ENCODE measurements around the gene TMEM109.
"Not testable (repeated sequence)": the region's sequence is repeated elsewhere in the genome, so short reads cannot be mapped to it uniquely, and the experiment has no call there.

Gene TMEM109

DNA sequence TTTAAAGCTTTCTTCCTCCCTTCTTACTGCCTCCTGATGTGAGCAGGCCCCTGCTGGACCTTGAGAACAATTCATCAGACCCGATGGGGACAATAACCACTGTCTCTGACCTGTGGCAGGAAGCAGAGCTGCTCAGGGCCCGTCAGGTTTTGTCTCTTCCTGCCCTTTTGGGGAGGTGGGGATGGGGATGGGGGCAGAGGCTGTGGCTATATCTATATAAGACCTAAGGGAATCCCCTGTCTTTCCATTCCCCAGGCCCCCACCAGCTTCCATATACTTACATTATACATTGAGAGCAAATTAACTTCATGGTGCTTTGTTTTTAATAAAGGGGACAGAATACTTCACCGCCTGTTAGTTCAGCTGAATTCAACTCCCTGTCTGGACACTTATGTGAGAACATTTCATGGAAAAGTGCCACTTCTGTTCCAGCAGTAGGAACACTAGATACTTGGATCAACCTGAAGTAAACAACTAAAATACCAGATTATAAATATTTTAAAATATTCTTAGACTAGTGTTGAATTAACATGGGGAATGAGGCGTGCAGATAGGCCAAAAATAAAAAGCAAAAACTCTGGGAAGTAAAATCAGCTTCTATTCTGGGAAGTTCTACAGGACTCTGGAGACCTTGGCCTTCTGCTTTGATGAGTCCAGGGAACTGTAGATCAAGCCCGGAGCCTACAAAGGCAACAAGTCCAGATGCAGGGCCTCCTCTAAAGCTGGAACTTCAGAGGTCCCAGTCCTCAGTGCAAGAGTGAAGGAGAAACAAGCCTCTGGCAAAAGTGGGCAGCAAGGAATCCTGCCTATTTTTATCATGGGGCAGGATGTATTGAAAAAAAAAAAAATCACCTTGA lies 35.5 kb upstream of the TMEM109 start:
- DNase-seq = no peak

DNA sequence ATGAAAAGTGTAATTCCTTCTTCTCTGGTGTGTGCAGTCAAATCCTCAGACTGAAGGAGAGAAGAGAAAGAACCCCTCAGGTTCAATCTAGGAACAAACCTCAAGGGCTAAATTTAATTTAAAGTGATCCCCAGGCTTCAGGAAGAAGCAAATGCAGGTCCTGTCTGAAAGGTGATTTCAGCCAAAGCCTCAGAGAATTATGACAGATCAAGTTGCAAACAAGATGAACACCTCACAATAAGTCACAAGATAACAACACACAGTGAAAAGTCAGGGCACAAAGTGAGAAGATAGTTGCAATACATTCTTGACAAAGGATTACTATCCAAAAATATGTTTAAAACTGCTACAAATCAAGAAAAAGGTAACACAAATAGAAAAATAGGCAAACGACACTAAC lies 34.9 kb upstream of the TMEM109 start:
- DNase-seq = no peak

DNA sequence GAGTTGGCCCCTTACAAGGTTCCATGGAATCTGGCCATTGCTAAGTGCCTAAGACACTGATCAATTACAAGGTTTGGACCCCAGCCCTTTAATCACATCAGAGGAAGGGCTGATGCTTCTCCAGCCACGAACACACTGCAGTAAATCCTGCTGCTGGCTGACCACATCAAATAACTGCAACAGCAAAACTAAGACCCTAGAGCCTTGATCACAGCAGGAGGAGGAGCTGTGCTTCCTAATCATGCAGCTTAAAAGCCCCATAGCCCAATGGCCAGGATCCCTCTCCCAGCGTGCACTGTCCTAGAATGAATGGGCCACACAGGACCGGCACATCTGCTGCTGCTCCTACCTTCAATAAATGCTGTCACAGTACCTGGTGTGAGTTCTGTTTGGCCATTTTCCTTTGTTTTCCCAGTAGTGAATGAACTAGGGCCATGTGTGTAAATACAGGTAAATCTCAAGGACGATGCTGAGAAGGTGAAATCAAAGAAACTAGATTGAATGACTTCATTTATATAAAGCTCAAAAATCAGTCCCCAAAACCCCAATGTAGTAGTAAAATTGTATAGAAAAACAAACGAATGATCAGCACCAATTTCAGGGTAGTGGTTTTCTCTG lies 33.9 kb upstream of the TMEM109 start:
- no peak for DNase-seq

DNA sequence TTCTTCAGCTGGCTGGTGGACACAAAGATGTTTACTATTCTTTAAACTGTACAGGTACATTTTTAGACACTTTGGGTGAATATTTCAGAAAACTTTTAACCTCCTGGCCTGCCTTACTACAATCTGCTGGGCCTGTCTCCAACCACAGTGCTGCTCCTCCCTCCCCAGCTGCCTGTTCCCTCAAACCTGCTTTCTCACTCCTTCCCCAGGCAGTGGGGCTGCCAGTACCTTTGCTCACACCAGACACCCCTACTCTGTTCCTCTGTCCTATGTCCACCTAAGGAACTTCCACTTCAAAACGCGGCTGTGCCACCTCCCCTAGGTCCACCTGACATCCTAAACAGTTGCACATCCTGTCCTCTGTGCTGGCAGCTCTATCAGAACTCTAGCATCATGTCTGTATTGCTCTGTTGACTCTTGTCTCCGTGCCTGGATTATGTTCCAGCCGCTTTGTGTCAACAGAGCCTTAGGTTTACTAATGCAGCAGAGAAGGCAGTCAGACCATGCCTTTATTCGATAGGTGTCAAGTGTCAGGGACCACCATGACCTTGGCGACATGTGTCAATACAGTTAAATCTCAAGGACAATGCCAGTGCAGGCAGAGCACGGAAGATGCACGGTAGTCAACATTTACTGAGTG lies 33.2 kb upstream of the TMEM109 start:
- no peak for DNase-seq

DNA sequence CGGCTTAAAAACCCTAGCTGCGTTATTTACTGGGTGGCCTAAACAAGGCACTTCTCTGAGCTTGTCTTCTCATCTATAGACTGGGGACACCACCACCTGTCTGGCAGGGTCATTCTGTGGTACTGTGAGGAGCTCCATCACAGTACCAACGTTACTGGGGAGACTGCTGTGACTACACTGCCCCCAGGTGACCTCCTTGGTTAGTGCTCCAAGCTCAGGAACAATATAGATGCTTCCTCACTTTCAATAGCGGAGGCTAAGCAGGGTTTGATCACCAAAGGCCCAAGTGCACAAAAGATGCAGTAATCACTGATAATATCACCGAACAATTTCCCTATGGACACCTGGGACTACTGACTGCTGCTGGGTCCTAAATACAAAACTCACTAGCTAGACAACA lies 26.4 kb upstream of the TMEM109 start:
- peak; percentile 45 for DNase-seq

DNA sequence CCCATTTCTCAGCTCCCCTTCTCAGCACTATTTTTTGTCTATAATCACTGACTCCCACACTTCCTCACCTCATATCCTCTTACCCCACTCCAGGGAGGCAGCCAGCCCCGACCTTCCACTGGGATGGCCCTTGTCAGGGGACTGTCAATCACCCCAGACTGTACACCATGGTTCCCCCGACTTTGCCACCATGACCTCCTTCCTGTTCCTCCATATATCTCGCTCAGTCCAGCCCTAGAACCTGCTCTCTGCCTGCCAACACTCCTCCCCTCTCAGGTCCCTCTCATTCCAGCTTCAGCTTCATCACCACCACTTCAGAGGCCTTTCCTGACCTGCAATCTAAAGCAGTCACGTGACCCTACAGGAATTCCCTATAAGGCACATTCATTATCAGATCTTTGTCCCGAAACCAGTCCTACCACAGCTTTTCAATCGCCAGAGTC lies 24.1 kb upstream of the TMEM109 start:
- DNase-seq = no peak

DNA sequence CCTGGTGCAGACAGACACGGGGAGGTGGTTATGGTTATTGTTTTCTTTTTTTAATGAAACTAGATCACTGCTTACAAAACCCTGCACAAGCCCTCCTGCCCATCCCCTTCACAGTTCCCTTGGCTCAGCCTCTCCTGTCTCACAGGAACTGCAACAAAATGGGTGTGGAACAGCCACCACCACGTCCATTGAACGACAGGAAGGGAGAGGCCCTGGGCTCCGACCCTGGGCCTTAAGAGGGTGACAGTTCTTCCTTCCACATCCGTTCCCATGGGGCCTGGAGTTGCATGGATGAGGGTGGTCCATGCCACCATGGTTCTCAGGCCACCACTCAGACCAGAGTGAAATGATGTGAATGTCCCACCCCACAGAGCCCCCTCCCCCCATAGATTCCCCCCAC lies 23.3 kb upstream of the TMEM109 start:
- DNase-seq = no peak

DNA sequence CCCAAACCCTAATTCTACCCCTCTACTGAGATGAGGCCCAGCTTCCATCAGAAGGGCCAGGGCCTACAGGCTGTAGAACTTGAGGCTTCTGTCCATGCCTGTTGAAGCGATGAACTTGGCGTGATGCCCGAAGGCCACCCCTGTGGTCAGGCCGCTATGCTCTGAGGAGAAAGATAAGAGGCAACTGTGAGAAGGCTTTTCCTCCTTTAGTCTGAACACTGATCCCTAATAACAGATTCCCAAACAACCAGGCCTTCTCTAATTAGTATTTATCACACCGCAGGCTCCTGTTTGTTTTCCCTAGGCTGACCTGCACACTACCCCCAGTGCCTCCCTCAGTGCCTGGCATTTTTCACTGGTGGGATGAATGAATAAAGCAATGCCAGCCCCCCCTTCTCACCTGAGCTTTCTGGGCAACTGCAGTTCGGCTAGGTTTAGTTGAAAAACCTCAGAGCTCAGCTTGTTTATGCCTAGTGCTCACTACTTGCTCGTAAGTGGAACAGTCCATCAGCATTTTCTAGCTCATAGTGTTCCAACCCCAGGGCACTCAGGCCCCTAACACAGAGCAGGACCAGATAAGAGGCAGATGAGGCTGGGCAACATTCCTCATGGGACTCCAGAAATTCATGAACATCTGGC lies 22.7 kb upstream of the TMEM109 start:
- DNase-seq = no peak

DNA sequence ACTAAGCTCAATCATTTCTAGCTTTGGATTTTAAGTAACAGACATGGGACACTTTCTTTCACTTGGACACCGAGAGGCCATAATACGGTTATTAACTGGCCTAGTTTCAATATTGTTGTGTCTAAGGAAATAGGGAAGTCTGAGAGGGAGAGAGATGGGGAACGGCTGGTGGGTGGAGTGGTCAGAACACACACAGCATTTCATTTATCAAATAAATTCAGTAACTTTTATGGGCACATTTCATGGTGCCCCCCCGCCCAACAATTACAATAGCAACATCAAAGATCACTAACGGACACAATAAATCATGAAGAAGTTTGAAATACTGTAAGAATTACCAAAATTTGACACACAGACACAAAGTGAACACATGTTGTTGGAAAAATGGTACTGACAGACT lies 18.3 kb upstream of the TMEM109 start:
- DNase-seq = no peak

DNA sequence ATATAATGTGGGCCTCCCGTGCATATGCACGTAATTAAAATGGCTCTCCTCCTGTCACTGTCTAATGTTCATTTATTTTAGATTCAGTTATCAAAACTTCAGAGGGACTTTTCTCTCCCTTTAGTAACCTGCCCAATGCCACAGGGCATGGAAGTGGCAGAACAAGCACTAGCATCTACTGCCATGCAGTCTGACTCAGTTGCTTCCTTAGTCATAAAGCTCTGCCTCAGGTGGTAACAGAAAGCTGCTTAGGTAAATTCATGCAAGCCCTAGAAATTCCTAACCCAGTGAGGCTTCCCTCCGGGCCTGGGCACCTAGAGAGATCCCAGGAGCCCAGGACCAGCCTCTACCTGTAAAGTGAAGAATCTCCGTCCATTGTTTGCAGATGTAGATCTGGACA lies 16.5 kb upstream of the TMEM109 start:
- no peak for DNase-seq

DNA sequence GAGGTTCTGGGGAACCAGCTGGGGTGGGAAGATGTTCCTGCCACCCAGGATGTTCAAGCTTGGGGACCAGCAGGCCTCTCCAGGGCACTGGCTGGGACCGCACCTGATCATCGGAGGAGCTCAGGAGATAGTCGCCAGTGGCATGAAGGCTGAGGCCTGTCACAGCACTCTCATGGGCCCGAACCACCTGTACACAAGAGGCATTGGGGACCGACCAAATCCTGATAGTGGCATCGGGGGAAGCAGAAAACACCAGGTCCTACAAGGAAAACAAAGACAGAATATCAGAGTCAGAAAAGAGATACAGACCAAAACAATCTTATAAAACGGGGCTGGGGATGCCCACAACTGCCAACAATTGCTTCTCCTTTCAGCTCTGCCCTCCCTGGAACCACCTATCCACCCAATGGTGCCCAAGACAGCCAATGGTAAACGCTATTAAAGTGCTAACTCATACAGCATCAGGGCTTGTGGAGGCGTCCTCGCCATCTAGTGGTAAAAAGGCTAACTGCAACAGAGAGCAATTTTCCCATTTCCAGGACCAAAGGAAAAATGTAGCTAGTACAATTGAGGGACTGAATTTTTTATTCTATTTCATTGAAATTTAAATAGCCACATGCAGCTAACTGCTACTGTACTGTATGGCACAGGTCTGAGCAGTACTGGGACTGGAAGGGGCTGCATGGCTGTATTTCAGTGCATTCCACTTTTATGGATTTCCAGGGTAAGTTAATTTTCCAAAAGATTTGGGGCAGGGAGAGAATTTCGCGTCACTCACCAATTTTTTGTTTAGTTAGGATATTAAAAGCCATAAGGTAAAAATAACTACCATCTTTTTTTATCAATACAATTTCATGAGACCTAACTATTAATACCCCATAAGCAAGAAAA lies 14.7 kb upstream of the TMEM109 start:
- DNase-seq = peak; percentile 67

DNA sequence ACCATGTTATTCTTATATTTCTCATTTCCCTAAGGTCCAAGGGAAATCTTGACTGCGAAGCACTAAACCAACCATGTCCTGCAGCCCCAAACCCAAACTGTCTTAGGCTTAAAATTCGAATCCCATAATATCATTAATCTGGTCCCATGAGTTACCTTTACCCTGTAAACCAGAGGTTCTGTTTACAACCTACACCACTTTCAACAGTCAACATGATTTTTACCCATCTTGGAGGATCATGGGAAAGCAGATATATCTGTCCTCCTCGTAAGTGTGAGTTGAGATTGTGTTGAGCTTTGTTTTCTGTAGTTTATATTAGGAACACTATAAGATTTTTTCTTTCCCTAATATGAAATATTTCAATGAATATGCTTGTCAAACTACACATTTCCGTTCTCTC lies 14.0 kb upstream of the TMEM109 start:
- no peak for DNase-seq

DNA sequence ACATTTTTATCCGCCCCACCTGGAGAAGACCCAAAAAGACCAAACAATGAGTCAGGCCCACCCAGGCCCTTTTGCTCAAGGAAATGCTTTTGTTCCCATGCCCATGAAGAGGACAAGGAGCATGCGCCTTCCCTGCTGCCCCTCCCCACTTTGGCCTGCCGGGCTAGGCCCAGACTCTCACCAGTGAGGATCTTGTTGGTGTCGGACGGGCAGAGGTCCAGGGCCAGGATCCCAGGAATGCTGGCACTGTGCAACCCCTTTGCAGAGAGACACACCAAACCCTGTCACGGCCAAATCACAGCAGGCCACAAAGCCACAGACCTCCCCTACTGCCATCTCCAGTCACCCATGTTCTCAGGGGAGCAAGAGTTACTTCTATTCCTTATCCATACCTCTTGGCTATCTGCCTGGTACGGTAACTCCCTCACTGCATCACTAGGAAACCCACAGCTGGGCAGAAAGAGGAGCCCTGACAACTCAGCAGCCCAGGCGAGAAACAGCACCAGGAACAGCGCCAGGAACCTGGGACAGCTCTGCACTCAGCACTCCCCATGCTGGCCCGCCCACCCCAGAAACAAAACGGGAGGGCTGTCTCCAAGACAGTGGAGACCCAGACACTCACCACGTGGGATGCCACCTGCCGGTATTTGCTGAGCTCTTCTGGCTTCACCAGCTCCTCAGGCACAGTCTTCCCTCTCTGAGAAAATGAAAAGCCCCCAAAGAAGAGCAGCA lies 13.1 kb upstream of the TMEM109 start:
- DNase-seq = no peak

DNA sequence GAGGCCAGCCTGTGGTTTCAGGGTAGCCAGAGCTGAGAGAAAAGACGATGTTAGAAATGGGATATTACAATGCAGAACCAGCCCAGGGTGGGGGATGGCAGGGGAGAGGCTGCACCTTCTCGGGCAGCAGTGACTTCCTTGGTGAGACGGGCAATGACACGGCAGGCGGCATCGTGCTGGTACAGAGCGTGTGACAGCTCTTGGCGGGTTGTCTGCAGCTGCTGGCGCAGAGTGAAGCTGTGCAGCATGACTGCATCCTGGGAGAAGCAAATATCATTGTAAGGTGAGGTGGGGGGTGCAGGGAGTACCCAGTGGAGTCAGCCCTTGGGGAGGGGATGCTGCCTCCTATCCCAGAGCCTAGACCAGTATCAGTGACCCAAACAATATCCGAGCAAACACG lies 11.3 kb upstream of the TMEM109 start:
- no peak for DNase-seq

DNA sequence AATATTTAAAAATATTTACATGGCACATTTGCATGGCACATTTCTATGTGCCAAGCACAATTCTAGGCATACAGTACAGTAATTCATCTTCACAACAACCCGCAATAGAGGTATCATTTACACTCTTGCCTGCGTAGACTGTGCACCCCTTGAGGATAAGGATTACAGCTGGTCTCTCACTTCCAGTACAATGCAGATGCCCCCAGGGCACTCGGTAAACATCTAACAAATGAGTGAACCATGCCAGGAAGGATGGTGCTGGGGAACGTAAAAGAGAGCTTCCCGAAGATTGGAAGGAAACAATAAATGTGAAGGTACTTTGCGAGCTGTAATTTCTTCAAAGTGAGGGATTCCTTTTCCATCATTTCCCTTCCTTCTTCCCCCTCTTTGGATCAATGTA lies 8.9 kb upstream of the TMEM109 start:
- no peak for DNase-seq

DNA sequence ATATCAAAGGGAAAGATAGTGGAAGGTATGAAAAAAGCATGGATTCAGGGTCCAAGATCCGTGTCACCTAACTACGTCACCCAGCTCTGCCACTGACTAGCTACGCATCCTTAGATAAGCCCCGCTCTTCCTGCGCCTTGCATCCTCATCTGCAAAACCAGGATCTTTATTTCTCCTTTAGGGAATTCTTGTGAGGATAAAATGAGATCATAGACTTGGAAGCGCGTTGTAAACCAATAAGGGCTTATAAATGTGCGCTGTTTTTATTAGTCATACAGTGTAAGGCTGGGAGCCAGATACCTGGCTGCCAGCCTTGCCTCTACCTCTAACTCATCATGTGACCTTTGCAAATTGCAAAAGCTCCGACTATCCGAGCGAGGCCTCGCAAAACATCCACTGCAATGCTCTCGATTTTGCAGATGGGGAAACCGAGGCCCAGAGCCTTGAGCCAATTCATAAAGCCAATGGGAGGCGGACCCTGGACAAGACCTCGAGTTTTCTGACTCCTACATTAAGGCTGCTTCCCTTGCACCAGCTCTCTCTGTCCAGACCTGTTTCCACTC lies 8.3 kb upstream of the TMEM109 start:
- DNase-seq = peak; percentile 46

DNA sequence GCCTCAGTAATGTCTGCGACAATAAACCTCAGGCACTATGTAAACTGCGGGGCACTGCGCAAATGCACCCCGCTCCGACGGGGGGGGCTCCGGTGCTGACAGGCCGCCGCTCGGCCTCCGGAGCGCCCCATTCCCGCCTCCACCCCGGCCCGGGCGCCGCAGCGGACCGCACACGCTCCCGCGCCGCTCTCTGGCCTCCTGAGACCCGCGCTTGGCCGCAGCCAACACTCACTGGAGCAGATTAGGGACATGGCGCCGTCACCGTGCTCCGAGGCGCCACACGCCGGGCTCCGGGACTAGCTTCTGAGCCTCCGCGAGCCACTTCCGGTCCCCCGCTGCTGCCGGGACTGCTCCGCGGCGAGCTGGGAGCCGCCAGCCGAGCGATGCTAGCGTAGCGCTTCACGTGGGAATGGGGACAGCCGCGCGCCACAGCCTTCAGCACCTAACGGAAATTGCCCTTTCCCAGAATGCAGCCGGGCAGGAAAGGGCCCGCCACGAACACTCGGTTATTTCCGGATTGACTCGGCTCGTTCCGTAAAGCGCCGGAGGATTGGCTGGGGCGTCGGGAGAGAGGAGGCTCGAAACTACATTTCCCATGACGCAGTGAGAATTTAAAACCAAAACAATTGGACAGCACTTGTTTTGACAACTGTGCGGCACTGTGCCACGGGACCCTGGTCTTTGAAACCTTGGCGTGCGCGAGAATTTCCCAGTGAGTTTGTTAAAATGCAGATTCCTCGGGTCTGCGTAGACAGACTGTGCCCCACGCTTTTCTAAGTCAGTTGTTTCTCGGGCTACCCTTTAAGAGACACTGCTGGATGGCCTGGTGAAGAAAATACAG lies 7.6 kb upstream of the TMEM109 start, which contains the start of gene PRPF19:
Gene PRPF19 (minus strand): TSS at position 454 of the 841 bp plus-strand sequence. CDS start 203 bp downstream, at position 251.
- peak; percentile 97 for DNase-seq

DNA sequence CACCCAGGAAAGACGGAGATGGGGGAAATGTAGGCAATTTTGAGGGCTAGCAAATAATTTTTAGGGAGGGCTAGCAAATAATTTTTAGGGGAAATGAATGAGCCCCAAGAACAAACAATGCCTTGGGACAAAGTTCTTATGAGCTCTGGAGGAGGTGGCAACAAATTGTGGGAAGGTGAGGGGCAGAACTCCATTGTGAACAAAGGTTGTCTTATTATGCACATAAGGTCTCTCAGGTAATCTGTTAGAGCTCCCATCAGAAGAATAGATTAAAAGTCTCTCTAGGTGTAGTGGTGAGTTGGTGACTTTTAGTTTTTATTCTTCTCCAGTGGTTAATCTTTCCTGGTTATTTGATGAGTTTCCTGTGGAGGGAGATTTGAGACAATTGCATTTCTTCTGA lies 5.2 kb upstream of the TMEM109 start:
- DNase-seq = no peak

DNA sequence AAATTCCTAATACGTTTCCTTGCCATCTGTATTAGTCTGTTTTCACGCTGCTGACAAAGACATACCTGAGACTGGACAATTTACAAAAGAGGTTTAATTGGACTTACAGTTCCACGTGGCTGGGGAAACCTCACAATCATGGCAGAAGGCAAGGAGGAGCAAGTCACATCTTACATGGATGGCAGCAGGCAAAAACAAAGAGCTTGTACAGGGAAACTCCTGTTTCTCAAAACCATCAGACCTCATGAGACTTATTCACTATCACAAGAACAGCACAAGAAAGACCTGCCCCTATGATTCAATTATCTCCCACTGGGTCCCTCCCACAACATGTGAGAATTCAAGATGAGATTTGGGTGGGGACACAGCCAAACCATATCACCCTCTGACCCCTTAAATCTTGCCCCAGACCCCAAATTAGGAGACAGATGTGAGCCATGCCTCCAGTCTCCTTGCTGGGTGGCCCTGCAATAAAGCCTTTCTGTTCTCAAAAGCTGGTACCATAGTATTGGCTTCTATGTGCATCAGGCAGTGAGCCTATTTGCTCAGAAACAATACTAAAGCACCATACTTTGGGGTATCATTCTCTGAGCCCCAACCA lies 4.2 kb upstream of the TMEM109 start:
- DNase-seq = not testable (repeated sequence)

DNA sequence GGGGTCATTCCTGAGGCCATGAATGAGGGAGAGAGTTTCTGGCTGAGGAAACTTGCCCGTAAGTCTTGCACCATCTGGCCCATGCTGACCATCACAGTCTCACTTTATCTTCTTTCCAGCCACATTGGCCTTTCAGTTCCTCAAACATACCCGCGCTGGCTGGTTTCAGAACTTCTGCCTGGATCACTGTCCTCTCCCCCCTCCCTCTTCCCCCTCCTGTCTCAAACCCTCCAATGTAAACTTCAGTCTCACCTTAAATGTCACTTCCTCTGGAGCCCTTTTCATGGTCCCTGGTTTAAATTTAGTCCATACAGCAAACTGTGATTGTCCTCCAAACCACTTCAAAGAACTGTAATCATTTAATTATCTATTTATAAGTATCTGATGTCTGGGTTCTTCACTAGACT lies 3.7 kb upstream of the TMEM109 start:
- no peak for DNase-seq

All from NCI-H82 (cell line).